Measurements from ENCODE around the gene PGAM2.

PGAM2 gene

DNA sequence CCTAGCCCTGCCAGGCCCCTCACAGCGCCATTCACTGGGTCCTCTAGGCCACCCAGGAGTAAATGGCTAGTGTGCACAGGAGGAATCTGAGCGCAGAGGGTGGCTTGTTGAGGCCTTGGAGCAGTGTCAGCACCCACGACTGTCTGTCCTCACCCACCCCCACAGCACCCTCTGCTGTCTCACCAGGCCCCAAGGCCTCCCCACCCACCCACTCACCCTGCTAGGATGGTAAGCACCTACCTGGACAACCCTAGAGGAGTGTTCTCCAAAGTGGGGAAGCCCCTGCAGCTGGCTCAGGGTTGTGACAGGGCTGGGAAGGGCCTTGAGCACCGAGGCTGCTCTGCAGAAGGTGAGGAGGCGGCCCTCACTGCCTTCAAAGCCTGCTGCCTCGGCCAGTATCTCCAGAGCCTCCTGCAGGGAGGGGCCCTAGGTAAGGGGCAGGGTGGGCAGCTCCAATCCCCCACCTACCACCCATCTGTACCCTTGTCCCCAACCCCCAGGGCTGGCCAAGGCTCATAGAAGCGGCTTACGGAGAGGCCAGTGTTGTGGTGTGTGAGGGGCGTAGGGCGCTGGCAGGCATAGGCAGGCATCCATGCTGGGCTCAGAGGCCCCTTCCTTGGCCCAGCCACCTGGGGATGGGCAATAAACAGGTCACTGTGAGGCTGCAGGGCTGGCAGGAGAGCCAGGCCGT is 14.1 kb upstream of the PGAM2 start:
- 95% methylated on average over 9 of the region's 11 CpGs for WGBS
- H3K4me1 ChIP-seq (ENCODE audit: control insufficient read depth, insufficient read depth, low read depth, low read length) = peaks cover 37% of the 10 kb centered on the region
- DNase-seq = no peak

GRCh38 chr7:44078521-44078920 is 13.2 kb upstream of the PGAM2 start:
- Histone ChIP-seq H3K79me1 (replicated peaks; ENCODE audit: low read length, poor library complexity, severe bottlenecking) (peaks cover 38% of the 10 kb centered on the region), H2BK15ac (ENCODE audit: low read depth, poor library complexity, severe bottlenecking) (no peak overlapping the region), H3K18ac (ENCODE audit: low read depth in 1 of 2, low read length in 2 of 2) (no peak overlapping the region), H3K4me3 (ENCODE audit: insufficient read depth in 1 of 2, low read depth in 1 of 2, low read length in 2 of 2) (no peak overlapping the region), H3K4me1 (ENCODE audit: control insufficient read depth, insufficient read depth, low read depth, low read length) (peaks cover 36% of the 10 kb centered on the region), H2BK5ac (ENCODE audit: low read depth, low read length, poor library complexity, severe bottlenecking) (no peak overlapping the region), H3K4ac (ENCODE audit: low read depth in 1 of 2, low read length in 2 of 2) (no peak overlapping the region), H2AK5ac (ENCODE audit: low read length, severe bottlenecking) (peak overlapping the region; percentile 34), H3K27me3 (ENCODE audit: control insufficient read depth in 1 of 2, insufficient read depth in 1 of 2, low read length in 2 of 2) (no peaks in the 10 kb centered on the region), H3K27ac (ENCODE audit: low read length, poor library complexity, severe bottlenecking) (no peak overlapping the region), H4K8ac (ENCODE audit: low read length) (no peak overlapping the region), H3K14ac (ENCODE audit: low read length in 2 of 2) (no peak overlapping the region), H2AFZ (ENCODE audit: low read depth, low read length) (no peak overlapping the region), H4K91ac (ENCODE audit: low read length) (peak overlapping the region; percentile 43), H3K9me3 (ENCODE audit: control insufficient read depth, low read length) (no peaks in the 10 kb centered on the region), H2BK12ac (ENCODE audit: low read length in 2 of 2) (no peak overlapping the region), H3K9ac (ENCODE audit: low read length) (no peak overlapping the region), H3K23ac (ENCODE audit: low read length in 2 of 2) (no peak overlapping the region), H3K36me3 (ENCODE audit: control insufficient read depth in 1 of 2, insufficient read depth in 2 of 2, low read depth in 1 of 2, low read length in 2 of 2) (peaks cover 71 to 74% of the 10 kb centered on the region in 2 experiments), H3K4me2 (ENCODE audit: low read length, poor library complexity, severe bottlenecking) (no peak overlapping the region), H2BK120ac (ENCODE audit: low read depth, low read length) (no peak overlapping the region)
- WGBS = 95% methylated on average over 6 of the region's 8 CpGs
- no peak for DNase-seq

More for the DNA sequence above, 14.1 kb upstream of the PGAM2 start:
- Histone ChIP-seq H3K79me1 (replicated peaks; ENCODE audit: low read length, poor library complexity, severe bottlenecking) (peaks cover 34% of the 10 kb centered on the region), H3K4me2 (ENCODE audit: low read length, poor library complexity, severe bottlenecking) (no peak overlapping the region), H2AK5ac (ENCODE audit: low read length, severe bottlenecking) (no peak overlapping the region), H3K9ac (ENCODE audit: low read length) (no peak overlapping the region), H3K23ac (ENCODE audit: low read length in 2 of 2) (peak overlapping the region in 1 of 2 experiments; percentile 27), H3K4me3 (ENCODE audit: insufficient read depth in 1 of 2, low read depth in 1 of 2, low read length in 2 of 2) (no peak overlapping the region), H2BK12ac (ENCODE audit: low read length in 2 of 2) (no peak overlapping the region), H2AFZ (ENCODE audit: low read depth, low read length) (no peak overlapping the region), H3K27me3 (ENCODE audit: control insufficient read depth in 1 of 2, insufficient read depth in 1 of 2, low read length in 2 of 2) (no peaks in the 10 kb centered on the region), H2BK120ac (ENCODE audit: low read depth, low read length) (no peak overlapping the region), H2BK15ac (ENCODE audit: low read depth, poor library complexity, severe bottlenecking) (no peak overlapping the region), H4K8ac (ENCODE audit: low read length) (no peak overlapping the region), H3K18ac (ENCODE audit: low read depth in 1 of 2, low read length in 2 of 2) (no peak overlapping the region), H3K36me3 (ENCODE audit: control insufficient read depth in 1 of 2, insufficient read depth in 2 of 2, low read depth in 1 of 2, low read length in 2 of 2) (peaks cover 62 to 66% of the 10 kb centered on the region in 2 experiments), H4K91ac (ENCODE audit: low read length) (no peak overlapping the region), H3K27ac (ENCODE audit: low read length, poor library complexity, severe bottlenecking) (no peak overlapping the region), H3K9me3 (ENCODE audit: control insufficient read depth, low read length) (no peaks in the 10 kb centered on the region), H3K14ac (ENCODE audit: low read length in 2 of 2) (no peak overlapping the region), H3K4ac (ENCODE audit: low read depth in 1 of 2, low read length in 2 of 2) (no peak overlapping the region), H2BK5ac (ENCODE audit: low read depth, low read length, poor library complexity, severe bottlenecking) (no peak overlapping the region)

DNA sequence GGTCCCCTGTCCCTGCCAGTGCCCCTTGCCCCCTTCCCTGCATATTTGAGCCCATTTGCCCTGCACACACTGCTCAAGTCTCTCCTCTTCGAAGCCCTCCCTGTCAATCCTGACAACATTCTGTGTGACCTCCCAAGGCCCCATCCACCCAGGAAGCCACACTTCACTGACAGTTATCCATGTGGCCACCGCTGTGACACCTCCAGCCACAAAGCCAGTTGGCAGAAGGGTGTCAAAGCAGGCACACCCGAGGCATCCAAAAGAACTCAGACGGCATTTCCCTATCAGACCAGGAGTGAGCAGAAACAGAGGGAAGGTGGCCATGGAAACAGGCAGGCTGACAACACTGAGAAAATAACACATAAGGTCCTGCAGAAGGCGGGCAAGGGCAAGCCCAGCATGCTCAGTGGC is 12.3 kb upstream of the PGAM2 start:
- no peak overlapping the region for H3K4me2 ChIP-seq (ENCODE audit: low read length, poor library complexity, severe bottlenecking)
- H3K27ac ChIP-seq (ENCODE audit: low read length, poor library complexity, severe bottlenecking) = no peak overlapping the region
- H3K4me3 ChIP-seq (ENCODE audit: insufficient read depth in 1 of 2, low read depth in 1 of 2, low read length in 2 of 2) = no peak overlapping the region
- no peak overlapping the region for H2BK12ac ChIP-seq (ENCODE audit: low read length in 2 of 2)
- H3K79me1 ChIP-seq (replicated peaks; ENCODE audit: low read length, poor library complexity, severe bottlenecking) = peaks cover 38% of the 10 kb centered on the region
- no peak for DNase-seq
- no peak overlapping the region for H3K23ac ChIP-seq (ENCODE audit: low read length in 2 of 2)
- H3K27me3 ChIP-seq (ENCODE audit: control insufficient read depth in 1 of 2, insufficient read depth in 1 of 2, low read length in 2 of 2) = no peaks in the 10 kb centered on the region
- H2BK5ac ChIP-seq (ENCODE audit: low read depth, low read length, poor library complexity, severe bottlenecking) = no peak overlapping the region
- no peak overlapping the region for H3K4ac ChIP-seq (ENCODE audit: low read depth in 1 of 2, low read length in 2 of 2)
- no peak overlapping the region for H3K14ac ChIP-seq (ENCODE audit: low read length in 2 of 2)
- H3K9me3 ChIP-seq (ENCODE audit: control insufficient read depth, low read length) = no peaks in the 10 kb centered on the region
- H2AFZ ChIP-seq (ENCODE audit: low read depth, low read length) = no peak overlapping the region
- 74% methylated on average over 5 of the region's 5 CpGs for WGBS
- peaks cover 80 to 83% of the 10 kb centered on the region in 2 experiments for H3K36me3 ChIP-seq (ENCODE audit: control insufficient read depth in 1 of 2, insufficient read depth in 2 of 2, low read depth in 1 of 2, low read length in 2 of 2)
- H2BK120ac ChIP-seq (ENCODE audit: low read depth, low read length) = no peak overlapping the region
- H3K4me1 ChIP-seq (ENCODE audit: control insufficient read depth, insufficient read depth, low read depth, low read length) = peaks cover 40% of the 10 kb centered on the region
- no peak overlapping the region for H4K8ac ChIP-seq (ENCODE audit: low read length)
- no peak overlapping the region for H3K18ac ChIP-seq (ENCODE audit: low read depth in 1 of 2, low read length in 2 of 2)
- H4K91ac ChIP-seq (ENCODE audit: low read length) = no peak overlapping the region
- no peak overlapping the region for H3K9ac ChIP-seq (ENCODE audit: low read length)
- no peak overlapping the region for H2AK5ac ChIP-seq (ENCODE audit: low read length, severe bottlenecking)
- no peak overlapping the region for H2BK15ac ChIP-seq (ENCODE audit: low read depth, poor library complexity, severe bottlenecking)

GRCh38 chr7:44077061-44077460 is 11.7 kb upstream of the PGAM2 start:
- no peak overlapping the region for H2BK12ac ChIP-seq (ENCODE audit: low read length in 2 of 2)

More at GRCh38 chr7:44077061-44077460, 11.7 kb upstream of the PGAM2 start:
- Histone ChIP-seq H3K18ac (ENCODE audit: low read depth in 1 of 2, low read length in 2 of 2) (no peak overlapping the region), H3K23ac (ENCODE audit: low read length in 2 of 2) (no peak overlapping the region), H4K8ac (ENCODE audit: low read length) (no peak overlapping the region), H3K27me3 (ENCODE audit: control insufficient read depth in 1 of 2, insufficient read depth in 1 of 2, low read length in 2 of 2) (no peaks in the 10 kb centered on the region), H4K91ac (ENCODE audit: low read length) (no peak overlapping the region), H3K36me3 (ENCODE audit: control insufficient read depth in 1 of 2, insufficient read depth in 2 of 2, low read depth in 1 of 2, low read length in 2 of 2) (peaks cover 82 to 86% of the 10 kb centered on the region in 2 experiments), H3K9me3 (ENCODE audit: control insufficient read depth, low read length) (no peaks in the 10 kb centered on the region), H3K79me1 (replicated peaks; ENCODE audit: low read length, poor library complexity, severe bottlenecking) (peaks cover 38% of the 10 kb centered on the region), H3K27ac (ENCODE audit: low read length, poor library complexity, severe bottlenecking) (no peak overlapping the region), H3K9ac (ENCODE audit: low read length) (no peak overlapping the region), H2BK5ac (ENCODE audit: low read depth, low read length, poor library complexity, severe bottlenecking) (no peak overlapping the region), H2AFZ (ENCODE audit: low read depth, low read length) (no peak overlapping the region), H2BK15ac (ENCODE audit: low read depth, poor library complexity, severe bottlenecking) (no peak overlapping the region), H3K4ac (ENCODE audit: low read depth in 1 of 2, low read length in 2 of 2) (no peak overlapping the region), H3K4me1 (ENCODE audit: control insufficient read depth, insufficient read depth, low read depth, low read length) (peaks cover 44% of the 10 kb centered on the region), H3K14ac (ENCODE audit: low read length in 2 of 2) (no peak overlapping the region), H2AK5ac (ENCODE audit: low read length, severe bottlenecking) (no peak overlapping the region), H3K4me3 (ENCODE audit: insufficient read depth in 1 of 2, low read depth in 1 of 2, low read length in 2 of 2) (no peak overlapping the region), H3K4me2 (ENCODE audit: low read length, poor library complexity, severe bottlenecking) (no peak overlapping the region), H2BK120ac (ENCODE audit: low read depth, low read length) (no peak overlapping the region)
- WGBS = 91% methylated on average over 7 of the region's 9 CpGs
- no peak for DNase-seq
